Tibial artery (tissue), 4 donors: ENCODE data around the gene ARSG.

Experiments used
- DNase-seq, 2 donors: peaks; one replicate each; pipeline ENCODE4 v3.0.0-alpha.2; 2019
- H3K27ac ChIP-seq, 2 donors: fragments of 200-600 bp; sonication (generic) in 1 of 2; 1 replicate in 1 of 2; 2 replicates in 1 of 2; pipeline ENCODE4 v1.5.1; 2018 to 2019; ENCODE audit warnings: mild to moderate bottlenecking in 1 of 2
- H3K27me3 ChIP-seq, 2 donors: fragments of 200-600 bp; sonication (generic) in 1 of 2; one replicate each; pipeline versions ENCODE4 v1.5.1 to v1.6.0; 2016 to 2019
- H3K36me3 ChIP-seq, 3 donors: fragments of 200-600 bp; sonication (generic) in 2 of 3; one replicate each; pipeline ENCODE4 v1.5.1; 2016 to 2019; ENCODE audit warnings: mild to moderate bottlenecking in 2 of 3
- H3K4me1 ChIP-seq, 4 donors: fragments of 200-600 bp; sonication (generic) in 2 of 4; 1 replicate in 3 of 4; 2 replicates in 1 of 4; pipeline ENCODE4 v1.5.1; 2016 to 2019
- H3K4me3 ChIP-seq, 2 donors: fragments of 200-600 bp; sonication (generic) in 1 of 2; 1 replicate in 1 of 2; 2 replicates in 1 of 2; pipeline ENCODE4 v1.5.1; 2018 to 2019; ENCODE audit warnings: mild to moderate bottlenecking in 2 of 2
- H3K9me3 ChIP-seq, 3 donors: fragments of 200-600 bp; sonication (generic) in 1 of 3; one replicate each; pipeline ENCODE4 v1.5.1; 2016 to 2019
- intact Hi-C: fragments of 100-400 bp; cut with DNase I; formaldehyde crosslinking; loops from one replicate; pipeline ENCODE4 v1.15.0; 2023; ENCODE audit warnings: low total_unique reads
- TF ChIP-seq, protein P1 (sequence below), 2 experiments: fragments of 200-600 bp in 1 of 2; fragments of 450-650 bp in 1 of 2; IDR thresholded peaks; one replicate each; pipeline ENCODE4 v1.5.1; 2017 to 2019; ENCODE audit warnings: antibody characterized with exemption in 2 of 2, mild to moderate bottlenecking in 1 of 2, moderate library complexity in 1 of 2

ARSG gene

DNA sequence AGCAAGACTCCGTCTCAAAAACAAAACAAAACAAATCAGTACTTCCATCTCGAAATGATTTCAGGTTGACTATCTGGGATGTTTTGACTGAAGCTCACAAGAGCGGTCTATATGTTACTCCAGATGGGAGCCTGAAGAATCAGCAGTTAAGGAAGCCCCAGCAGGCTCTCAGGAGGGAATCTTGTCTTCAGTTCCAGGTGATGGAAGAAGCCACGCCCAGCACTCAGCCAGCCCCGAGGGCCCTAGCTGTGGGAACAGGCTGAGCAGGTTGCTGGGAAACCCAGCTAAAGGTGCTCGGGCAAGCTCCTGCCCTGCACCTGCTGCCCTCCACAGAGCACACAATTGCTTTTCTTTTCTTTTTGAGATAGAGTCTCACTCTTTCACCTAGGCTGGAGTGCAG is 133.6 kb downstream of the ARSG start:
- DNase-seq: no peak
- TF ChIP-seq, protein P1, sequence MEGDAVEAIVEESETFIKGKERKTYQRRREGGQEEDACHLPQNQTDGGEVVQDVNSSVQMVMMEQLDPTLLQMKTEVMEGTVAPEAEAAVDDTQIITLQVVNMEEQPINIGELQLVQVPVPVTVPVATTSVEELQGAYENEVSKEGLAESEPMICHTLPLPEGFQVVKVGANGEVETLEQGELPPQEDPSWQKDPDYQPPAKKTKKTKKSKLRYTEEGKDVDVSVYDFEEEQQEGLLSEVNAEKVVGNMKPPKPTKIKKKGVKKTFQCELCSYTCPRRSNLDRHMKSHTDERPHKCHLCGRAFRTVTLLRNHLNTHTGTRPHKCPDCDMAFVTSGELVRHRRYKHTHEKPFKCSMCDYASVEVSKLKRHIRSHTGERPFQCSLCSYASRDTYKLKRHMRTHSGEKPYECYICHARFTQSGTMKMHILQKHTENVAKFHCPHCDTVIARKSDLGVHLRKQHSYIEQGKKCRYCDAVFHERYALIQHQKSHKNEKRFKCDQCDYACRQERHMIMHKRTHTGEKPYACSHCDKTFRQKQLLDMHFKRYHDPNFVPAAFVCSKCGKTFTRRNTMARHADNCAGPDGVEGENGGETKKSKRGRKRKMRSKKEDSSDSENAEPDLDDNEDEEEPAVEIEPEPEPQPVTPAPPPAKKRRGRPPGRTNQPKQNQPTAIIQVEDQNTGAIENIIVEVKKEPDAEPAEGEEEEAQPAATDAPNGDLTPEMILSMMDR (IDR thresholded peaks at IDR 0.05): no peak
- Histone ChIP-seq H3K27me3 (no peaks in the 10 kb centered on the region), H3K36me3 (peaks cover 97 to 100% (median 98%) of the 10 kb centered on the region in 3 donors), H3K4me3 (no peak overlapping the region), H3K4me1 (no peaks in the 10 kb centered on the region), H3K27ac (no peak overlapping the region), H3K9me3 (no peaks in the 10 kb centered on the region)
- intact Hi-C loops: no loop called here

DNA sequence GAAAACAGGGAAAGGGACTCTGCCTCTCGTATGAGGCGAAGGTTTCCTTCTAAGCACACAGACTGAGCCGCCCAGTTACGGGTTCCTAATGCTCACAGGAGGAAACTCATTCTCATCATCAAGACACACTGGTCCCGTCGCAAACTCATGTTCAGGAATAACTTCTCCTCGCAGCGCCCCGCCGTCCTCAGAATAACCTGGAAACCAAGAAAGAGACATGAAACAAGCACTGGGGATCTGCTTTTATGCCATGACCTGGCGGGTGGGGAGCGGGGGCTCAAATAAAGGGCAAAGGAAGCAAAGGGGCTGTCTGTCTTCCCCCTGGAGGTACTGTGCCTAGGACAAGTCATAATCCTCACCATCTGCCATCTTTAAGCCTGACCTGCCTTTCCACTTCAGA is 134.7 kb downstream of the ARSG start:
- Histone ChIP-seq H3K9me3 (no peaks in the 10 kb centered on the region), H3K27ac (no peak overlapping the region), H3K27me3 (no peaks in the 10 kb centered on the region), H3K36me3 (peaks cover 97 to 100% (median 98%) of the 10 kb centered on the region in 3 donors), H3K4me1 (no peaks in the 10 kb centered on the region), H3K4me3 (no peak overlapping the region)
- TF ChIP-seq, protein P1 (IDR thresholded peaks at IDR 0.05): no peak
- no peak for DNase-seq
- intact Hi-C loops: no loop called here

DNA sequence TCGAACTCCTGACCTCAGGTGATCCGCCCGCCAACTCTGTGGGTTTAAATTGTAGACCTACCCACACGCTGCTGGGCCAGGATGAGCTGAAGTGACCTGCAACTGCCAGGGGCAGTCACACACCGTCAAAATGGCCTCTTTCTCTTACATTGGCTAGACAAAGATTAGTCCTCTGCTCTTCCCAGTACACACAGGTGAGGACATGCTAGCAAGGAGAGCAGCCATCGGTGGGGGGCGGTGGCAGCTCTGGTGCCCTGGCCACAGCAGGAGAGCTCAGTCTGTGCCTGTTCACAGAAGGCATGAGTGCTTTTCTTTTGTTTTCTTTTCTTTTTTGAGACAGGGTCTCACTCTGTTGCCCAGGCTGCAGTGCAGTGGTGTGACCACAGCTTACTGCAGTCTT is 136.3 kb downstream of the ARSG start:
- TF ChIP-seq, protein P1 (IDR thresholded peaks at IDR 0.05): no peak
- intact Hi-C loops: no loop called here

DNA sequence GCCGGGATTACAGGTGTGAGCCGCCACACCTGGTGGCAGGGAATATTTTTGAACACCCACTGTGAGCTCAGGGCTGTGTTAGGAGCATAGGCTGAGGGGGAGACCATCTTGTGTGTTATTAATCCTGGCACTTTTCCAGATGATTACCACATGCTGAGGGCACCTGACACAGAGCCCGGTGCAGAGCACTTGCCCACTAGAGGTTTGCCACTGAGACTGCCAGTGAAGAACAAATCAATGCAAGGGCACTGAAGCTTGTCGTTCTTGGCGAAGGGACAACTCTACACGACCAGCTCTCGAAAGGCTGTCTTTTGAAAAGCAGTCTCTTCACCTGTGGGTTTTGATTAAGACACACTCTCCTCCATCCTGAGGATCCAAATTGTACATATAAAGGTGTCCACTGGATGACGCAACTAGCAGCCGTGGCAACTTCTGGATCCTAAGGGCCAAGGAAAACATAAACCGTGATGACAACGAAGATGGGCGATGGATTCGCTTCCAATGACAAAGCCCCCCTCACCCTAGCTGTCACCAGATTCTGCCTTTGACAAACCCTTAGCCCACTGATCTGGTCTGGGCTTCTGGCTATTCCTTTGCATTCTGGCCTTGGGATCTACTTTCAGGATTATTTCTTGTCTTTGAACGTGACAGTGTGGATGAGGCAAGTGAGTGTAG is 137.3 kb downstream of the ARSG start:
- intact Hi-C loops: no loop called here
- TF ChIP-seq, protein P1 (IDR thresholded peaks at IDR 0.05): no peak
- peaks cover 97 to 100% (median 98%) of the 10 kb centered on the region in 3 donors for H3K36me3 ChIP-seq
- no peaks in the 10 kb centered on the region for H3K4me1 ChIP-seq
- DNase-seq: peak in 1 of 2 donors; percentile 32
- no peak overlapping the region for H3K27ac ChIP-seq
- H3K27me3 ChIP-seq: no peaks in the 10 kb centered on the region
- H3K9me3 ChIP-seq: no peaks in the 10 kb centered on the region
- no peak overlapping the region for H3K4me3 ChIP-seq

More for the DNA sequence above, 136.3 kb downstream of the ARSG start:
- Histone ChIP-seq H3K27ac (no peak overlapping the region), H3K27me3 (no peaks in the 10 kb centered on the region), H3K4me3 (no peak overlapping the region), H3K9me3 (no peaks in the 10 kb centered on the region), H3K4me1 (no peaks in the 10 kb centered on the region), H3K36me3 (peaks cover 97 to 100% (median 98%) of the 10 kb centered on the region in 3 donors)
- DNase-seq: no peak

DNA sequence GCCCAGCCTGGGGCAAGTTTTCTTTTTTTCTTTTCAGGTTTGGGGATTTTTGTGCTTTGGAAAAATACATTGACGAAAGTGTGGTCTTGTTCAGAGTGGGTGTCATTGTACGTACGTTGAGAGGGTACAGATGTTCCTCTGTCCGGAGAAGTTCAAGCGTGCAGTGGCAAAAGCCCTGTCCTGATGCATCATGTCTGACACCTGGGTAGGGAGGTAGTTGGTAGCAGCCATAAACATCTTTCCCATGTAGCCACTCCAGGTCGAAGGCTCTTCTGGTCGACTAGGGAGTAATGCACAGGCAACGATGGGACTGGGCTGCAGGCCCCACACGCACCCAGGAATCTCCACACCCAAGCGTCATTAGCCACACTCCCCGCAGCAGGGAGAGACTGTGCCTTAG is 138.6 kb downstream of the ARSG start:
- Histone ChIP-seq H3K27ac (no peak overlapping the region), H3K4me3 (no peak overlapping the region), H3K36me3 (peaks cover 96 to 100% (median 98%) of the 10 kb centered on the region in 3 donors), H3K27me3 (no peaks in the 10 kb centered on the region), H3K9me3 (no peaks in the 10 kb centered on the region), H3K4me1 (no peaks in the 10 kb centered on the region)
- intact Hi-C loops: loop anchor here (10.0 kb wide), 1 partner anchor 165 kb away; no protein-coding TSS in a partner anchor
- TF ChIP-seq, protein P1 (IDR thresholded peaks at IDR 0.05): no peak
- DNase-seq: no peak
